HepG2 (cell line): ENCODE data around the gene DAD1. TPM values are rescaled to one million over a fixed set of nuclear protein-coding genes. Genes with fewer than 3 reads are reported as not detected.

Experiments used
- ATAC-seq: fragments of 200-7000 bp; cut with Tn5 transposase; 3 replicates; pipeline ENCODE4 v1.9.1; 2020; ENCODE audit warnings: mild to moderate bottlenecking, moderate library complexity
- BruUV-seq: library from RNA; stranded (reverse); fragments of 400-500 nt; replicated peaks from 2 replicates; lab custom pipeline; 2021; lab: Mats Ljungman, UMichigan
- CTCF ChIA-PET: fragments of 300-600 bp; formaldehyde crosslinking; extraction: SDS; loops from one replicate; lab custom pipeline; 2021; ENCODE audit warnings: low total read pairs, inconsistent platforms, low intra/inter-chr PET ratio; lab: Yijun Ruan, JAX
- POLR2A ChIA-PET: fragments of 350-600 bp; sonication (Branson Sonifier 250); formaldehyde crosslinking; loops from one replicate; lab custom pipeline; 2020; ENCODE audit warnings: antibody characterized with exemption, inconsistent platforms; lab: Yijun Ruan, JAX
- DNase-seq: peaks from one replicate; pipeline ENCODE4 v3.0.0-alpha.2; 2015; ENCODE audit warnings: low spot score
- FAIRE-seq: peaks from 3 replicates; lab custom pipeline; 2011; peaks lifted over from hg19 to GRCh38; lab: Jason Lieb, UNC
- H2AFZ ChIP-seq: one replicate; pipeline ENCODE4 v1.6.1; 2011; ENCODE audit warnings: low read length, inconsistent platforms
- H3K27ac ChIP-seq: fragments of 300-600 bp; 3 replicates; pipeline ENCODE4 v1.8.0; 2011; ENCODE audit warnings: mixed run types, mild to moderate bottlenecking, mixed read lengths, low read length, inconsistent platforms; ENCODE audit not compliant: insufficient read depth; ENCODE audit errors: extremely low read length
- H3K27me3 ChIP-seq, 2 experiments: fragments of 200-600 bp in 1 of 2; 2 replicates in 1 of 2; 3 replicates in 1 of 2; pipeline versions ENCODE4 v1.6.0 to v1.8.0; 2011; ENCODE audit warnings: low read length in 2 of 2, mild to moderate bottlenecking in 2 of 2, moderate library complexity in 2 of 2, inconsistent platforms in 1 of 2; ENCODE audit not compliant: insufficient read depth in 2 of 2, control insufficient read depth in 1 of 2
- H3K36me3 ChIP-seq, 2 experiments: fragments of 200-600 bp in 1 of 2; replicated peaks in 1 of 2; 2 replicates in 1 of 2; 3 replicates in 1 of 2; pipeline versions ENCODE4 v1.5.1 to v1.8.0; 2011; ENCODE audit warnings: low read length in 2 of 2, inconsistent platforms in 1 of 2; ENCODE audit not compliant: insufficient read depth in 2 of 2, control insufficient read depth in 1 of 2
- H3K4me1 ChIP-seq: 2 replicates; pipeline ENCODE4 v1.5.1; 2012; ENCODE audit warnings: low read length, inconsistent platforms; ENCODE audit not compliant: insufficient read depth
- H3K4me2 ChIP-seq: 2 replicates; pipeline ENCODE4 v1.6.0; 2011; ENCODE audit warnings: low read depth, low read length, inconsistent platforms
- H3K4me3 ChIP-seq, 3 experiments: fragments of 200-600 bp in 1 of 3; sonication (generic), shearing (Covaris generic) in 1 of 3; replicated peaks in 1 of 3; 2 replicates each; pipeline ENCODE4 v1.5.1; 2011 to 2016; ENCODE audit warnings: low read length in 3 of 3, inconsistent platforms in 2 of 3, low read depth in 2 of 3, mild to moderate bottlenecking in 2 of 3, control low read depth in 1 of 3, mixed read lengths in 1 of 3; ENCODE audit not compliant: insufficient read depth in 1 of 3
- H3K79me2 ChIP-seq: one replicate; pipeline ENCODE4 v1.6.1; 2011; ENCODE audit warnings: low read length, inconsistent platforms; ENCODE audit not compliant: insufficient read depth
- H3K9ac ChIP-seq: 2 replicates; pipeline ENCODE4 v1.6.0; 2011; ENCODE audit warnings: mild to moderate bottlenecking, low read depth, low read length, inconsistent platforms; ENCODE audit not compliant: insufficient read depth
- H3K9me3 ChIP-seq: 2 replicates; pipeline ENCODE4 v1.5.1; 2012; ENCODE audit warnings: mild to moderate bottlenecking, low read length
- H4K20me1 ChIP-seq: 2 replicates; pipeline ENCODE4 v1.6.0; 2011; ENCODE audit warnings: inconsistent platforms, mild to moderate bottlenecking, low read length, moderate library complexity; ENCODE audit not compliant: insufficient read depth
- RBFOX2 ChIP-seq: fragments of 200-400 bp; formaldehyde crosslinking; IDR thresholded peaks from 2 replicates; pipeline ENCODE4 v1.6.1; 2017; ENCODE audit warnings: low read depth, mild to moderate bottlenecking, low read length
- ZFP37 ChIP-seq: sonication (generic); formaldehyde crosslinking; IDR thresholded peaks from 2 replicates; pipeline ENCODE4 v1.4.0; 2020; ENCODE audit warnings: missing genetic modification reagents, borderline replicate concordance
- ZNF136 ChIP-seq: sonication (generic); formaldehyde crosslinking; IDR thresholded peaks from 2 replicates; pipeline ENCODE4 v1.8.1; 2022; ENCODE audit warnings: low read depth, mild to moderate bottlenecking, moderate library complexity, missing genetic modification reagents
- WGBS: methylation state at CpG from one replicate; pipeline ENCODE4 v1.1.6; 2017; ENCODE audit warnings: low lambda C conversion rate; 5-methylcytosine and 5-hydroxymethylcytosine counted together
- in situ Hi-C: cut with HindIII; loops from 2 replicates; pipeline ENCODE4 v1.10.0; 2017; ENCODE audit warnings: low pct_unique_long_range_greater_than_20kb; ENCODE audit not compliant: extremely low pct_ligation_motif_present
- intact Hi-C: fragments of 100-400 bp; cut with micrococcal nuclease; formaldehyde crosslinking; loops from one replicate; pipeline ENCODE4 v1.10.0; 2022; ENCODE audit not compliant: unreplicated experiment
- polyA plus RNA-seq, 8 experiments: library from polyadenylated mRNA; depleted of rRNA in 3 of 8; stranded (reverse) in 7 of 8; unstranded in 1 of 8; fragments of >200 nt; fragmentation: Illumina TruSeq in 4 of 8; extraction: Trizol in 4 of 8; gene quantifications; 2 replicates each; pipeline versions ENCODE4 v1.2.1 to v1.2.3, GENCODE V29; 2011 to 2016; ENCODE audit warnings: low read depth in 4 of 8, missing spikeins in 1 of 8, mixed read lengths in 1 of 8; ENCODE audit not compliant: insufficient read depth in 1 of 8
- total RNA-seq, 5 experiments: library from RNA; depleted of rRNA; stranded (reverse); fragments of >200 nt; fragmentation: Illumina TruSeq; extraction: Trizol; gene quantifications; 2 replicates each; pipeline ENCODE4 v1.2.3, GENCODE V29; 2016; ENCODE audit warnings: low read depth in 1 of 5

Gene DAD1
- total and polyA plus RNA-seq, 2 of the 13 experiments (the other 11 are each of a cell fraction or from before 2014, with no cell fraction given), result 558 to 626 TPM

- no peak for DNase-seq
- H3K79me2 ChIP-seq, result peaks cover 70% of the 10 kb centered on the region
- peaks cover 3% of the 10 kb centered on the region for H4K20me1 ChIP-seq
- ChIA-PET POLR2A (interaction anchor here (2.1 kb wide), 1 partner anchor 13 kb away, joined by 6 read pairs; the partner anchor contains the start of gene ABHD4), CTCF (no interaction called here)
- H3K4me3 ChIP-seq, result no peak overlapping the region
- H3K4me2 ChIP-seq, result 0 out of 2 replicates have a peak overlapping the region, but pooled peaks have one; percentile 0
- H3K36me3 ChIP-seq, result peaks cover 3 to 17% of the 10 kb centered on the region in 2 experiments
- WGBS, result 98% methylated on average over 1 of the region's 1 CpG
- no peak overlapping the region for H3K27ac ChIP-seq
- no peak for FAIRE-seq
- no peak overlapping the region for H3K9ac ChIP-seq
- BruUV-seq, result no TSS peak
- H2AFZ ChIP-seq, result no peak overlapping the region
- 0 out of 2 replicates have a peak, but pooled peaks have one; percentile 35 for TF ChIP-seq RBFOX2
- no peak for TF ChIP-seq ZNF136 (CRISPR knock-in tag)
- in situ Hi-C loops, result loop anchor here (25.0 kb wide), 1 partner anchor 1528 kb away; the partner anchor contains the start of genes DCAF11 and NRL
- H3K4me1 ChIP-seq, result peaks cover 51% of the 10 kb centered on the region
- H3K27me3 ChIP-seq, result peaks cover 0 to 6% of the 10 kb centered on the region in 2 experiments; a peak in 1 of 5 replicates
- intact Hi-C loops, result loop anchor here (10.0 kb wide), 1 partner anchor 1861 kb away; the partner anchor contains the start of gene SDR39U1
- no peak for ATAC-seq
- H3K9me3 ChIP-seq, result no peaks in the 10 kb centered on the region
Measured at GRCh38 chr14:22583994-22584393, 5.0 kb downstream of the DAD1 start.

- Histone ChIP-seq H3K9ac (no peak overlapping the region), H3K4me2 (no peak overlapping the region), H3K79me2 (peaks cover 66% of the 10 kb centered on the region), H4K20me1 (peaks cover 3% of the 10 kb centered on the region), H3K27me3 (no peaks in the 10 kb centered on the region), H2AFZ (no peak overlapping the region), H3K4me3 (no peak overlapping the region), H3K9me3 (no peaks in the 10 kb centered on the region), H3K36me3 (peaks cover 6 to 11% of the 10 kb centered on the region in 2 experiments), H3K27ac (no peak overlapping the region), H3K4me1 (peaks cover 25% of the 10 kb centered on the region)
- TF ChIP-seq ZFP37 (no peak), RBFOX2 (peak; percentile 36; the same call in 1 of the 2 replicates)
- BruUV-seq, result no TSS peak
- intact Hi-C loops (loop anchor here (10.0 kb wide), 1 partner anchor 1864 kb away; the partner anchor contains the start of gene SDR39U1), in situ Hi-C loops (loop anchor here (25.0 kb wide), 1 partner anchor 1532 kb away; the partner anchor contains the start of genes DCAF11 and NRL)
- ChIA-PET POLR2A (interaction anchor here (0.7 to 3.5 kb wide), 2 partner anchors 9 to 17 kb away, joined by 3 to 18 read pairs; partner anchors contain the start of gene ABHD4), CTCF (no interaction called here)
- ATAC-seq, result no peak
- DNase-seq, result no peak
- 96% methylated on average over 2 of the region's 2 CpGs for WGBS
- no peak for FAIRE-seq
Measured at GRCh38 chr14:22580625-22581024, 8.4 kb downstream of the DAD1 start.
